Ishikawa (cell line): Measurements from ENCODE around the gene PLXNB3.

Source experiments
- TAF1 ChIP-seq: IDR thresholded peaks from 2 replicates; pipeline ENCODE4 v1.6.1; 2012; ENCODE audit warnings: low read depth, mild to moderate bottlenecking
- TF ChIP-seq, protein P1 (sequence below): IDR thresholded peaks from 2 replicates; pipeline ENCODE4 v1.6.1; 2012
- TF ChIP-seq, protein P2 (sequence below): IDR thresholded peaks from 2 replicates; pipeline ENCODE4 v1.6.1; 2012

DNA sequence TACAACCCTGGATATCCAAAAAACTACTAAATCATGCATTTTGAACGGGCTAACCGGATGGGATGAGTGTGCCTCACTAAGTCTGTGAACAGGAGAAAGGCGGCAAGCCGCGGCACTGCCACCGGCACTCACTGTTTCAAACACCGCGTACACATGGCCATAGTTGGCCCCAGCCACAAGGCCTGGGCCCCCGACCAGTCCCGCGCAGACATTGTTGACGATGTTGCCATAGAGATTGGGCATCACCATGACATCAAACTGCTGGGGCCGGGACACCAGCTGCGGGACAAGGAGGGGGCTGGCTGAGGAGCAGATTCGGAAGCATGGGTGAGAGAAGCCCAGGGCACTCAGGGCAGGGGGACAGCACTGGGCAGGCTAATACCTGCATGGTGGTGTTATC, 22.6 kb downstream of the PLXNB3 start:
- TF ChIP-seq TAF1, result no peak
- TF ChIP-seq, protein P1, sequence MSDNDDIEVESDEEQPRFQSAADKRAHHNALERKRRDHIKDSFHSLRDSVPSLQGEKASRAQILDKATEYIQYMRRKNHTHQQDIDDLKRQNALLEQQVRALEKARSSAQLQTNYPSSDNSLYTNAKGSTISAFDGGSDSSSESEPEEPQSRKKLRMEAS, result no peak
- TF ChIP-seq, protein P2, sequence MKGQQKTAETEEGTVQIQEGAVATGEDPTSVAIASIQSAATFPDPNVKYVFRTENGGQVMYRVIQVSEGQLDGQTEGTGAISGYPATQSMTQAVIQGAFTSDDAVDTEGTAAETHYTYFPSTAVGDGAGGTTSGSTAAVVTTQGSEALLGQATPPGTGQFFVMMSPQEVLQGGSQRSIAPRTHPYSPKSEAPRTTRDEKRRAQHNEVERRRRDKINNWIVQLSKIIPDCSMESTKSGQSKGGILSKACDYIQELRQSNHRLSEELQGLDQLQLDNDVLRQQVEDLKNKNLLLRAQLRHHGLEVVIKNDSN, result no peak
